Measurements from ENCODE around the gene ASH1L.

GRCh38 chr1:155537193-155537592 is 25.4 kb downstream of the ASH1L start:
- TF ChIP-seq ATF3 (IDR thresholded peaks at IDR 0.05) (no peak), MAX (IDR thresholded peaks at IDR 0.05) (no peak), CTCF (IDR thresholded peaks at IDR 0.05 in 2 of 3, conservative IDR thresholded peaks at IDR 0.05 in 1 of 3; ENCODE audit: borderline replicate concordance in 1 of 3, insufficient read depth in 1 of 3, low read depth in 2 of 3, low read length in 2 of 3) (no peak), POLR2A (IDR thresholded peaks at IDR 0.05; ENCODE audit: borderline replicate concordance, extremely low read depth, insufficient read depth, insufficient read length) (no peak)

Measured in HCT116 (cell line).